Forelimb muscle (tissue), 1 donor: ENCODE results near the gene PLCG2. TPM values are rescaled to one million over a fixed set of nuclear protein-coding genes. Genes with fewer than 3 reads are reported as not detected.
"Not testable (repeated sequence)": the region's sequence is repeated elsewhere in the genome, so short reads cannot be mapped to it uniquely, and the experiment has no call there.

Experiments
- DNase-seq: peaks from one replicate; pipeline ENCODE4 v3.0.0-alpha.2; 2013; ENCODE audit warnings: low read depth
- polyA plus RNA-seq: library from polyadenylated mRNA; unstranded; fragments of 120-200 nt; gene quantifications from one replicate; pipeline ENCODE4 v1.2.1, GENCODE V29; 2013; ENCODE audit not compliant: insufficient read length

Gene PLCG2
- polyA plus RNA-seq, 1 donor, result 6.7 TPM

- no peak for DNase-seq
Measured at GRCh38 chr16:81938326-81939163, 159.5 kb downstream of the PLCG2 start.

DNA sequence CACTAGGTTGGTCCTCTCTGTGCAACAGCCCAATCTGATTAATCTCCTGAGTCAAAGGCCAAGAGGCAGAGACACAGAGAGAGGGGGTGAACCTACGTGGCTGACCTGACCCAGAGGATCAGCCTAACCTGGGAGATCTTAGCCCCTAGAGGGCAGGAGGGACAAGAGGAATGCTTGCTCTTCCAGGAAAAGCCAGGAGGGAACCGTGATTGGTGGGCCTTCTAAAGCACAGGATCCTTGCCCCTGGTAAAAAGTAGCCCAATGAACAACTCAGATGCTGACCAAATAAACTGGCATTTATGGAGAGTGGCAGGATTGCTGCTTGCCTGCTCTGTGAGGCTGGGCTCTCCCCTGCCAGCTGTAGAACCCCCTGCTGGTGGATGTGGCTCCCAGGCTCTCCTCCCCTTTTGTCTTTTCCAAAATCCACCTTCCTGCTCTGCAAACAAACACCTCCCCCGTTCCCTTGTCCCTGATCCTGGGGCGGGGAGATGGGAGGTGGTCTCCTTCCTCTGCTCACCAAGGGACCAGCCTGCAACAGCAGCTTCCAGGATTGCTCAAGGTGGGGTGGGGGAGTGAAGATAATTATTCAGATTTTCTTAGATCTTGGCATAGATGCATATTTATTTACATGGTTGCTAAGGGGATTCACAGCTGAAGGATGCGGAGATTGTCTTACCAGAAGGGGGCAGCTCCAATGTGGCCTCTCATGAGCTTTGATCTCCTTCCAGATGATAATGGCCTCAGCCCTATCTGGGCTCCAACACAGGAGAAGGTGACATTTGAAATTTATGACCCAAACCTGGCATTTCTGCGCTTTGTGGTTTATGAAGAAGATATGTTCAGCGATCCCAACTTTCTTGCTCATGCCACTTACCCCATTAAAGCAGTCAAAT lies 160.3 kb downstream of the PLCG2 start:
- DNase-seq, result no peak

DNA sequence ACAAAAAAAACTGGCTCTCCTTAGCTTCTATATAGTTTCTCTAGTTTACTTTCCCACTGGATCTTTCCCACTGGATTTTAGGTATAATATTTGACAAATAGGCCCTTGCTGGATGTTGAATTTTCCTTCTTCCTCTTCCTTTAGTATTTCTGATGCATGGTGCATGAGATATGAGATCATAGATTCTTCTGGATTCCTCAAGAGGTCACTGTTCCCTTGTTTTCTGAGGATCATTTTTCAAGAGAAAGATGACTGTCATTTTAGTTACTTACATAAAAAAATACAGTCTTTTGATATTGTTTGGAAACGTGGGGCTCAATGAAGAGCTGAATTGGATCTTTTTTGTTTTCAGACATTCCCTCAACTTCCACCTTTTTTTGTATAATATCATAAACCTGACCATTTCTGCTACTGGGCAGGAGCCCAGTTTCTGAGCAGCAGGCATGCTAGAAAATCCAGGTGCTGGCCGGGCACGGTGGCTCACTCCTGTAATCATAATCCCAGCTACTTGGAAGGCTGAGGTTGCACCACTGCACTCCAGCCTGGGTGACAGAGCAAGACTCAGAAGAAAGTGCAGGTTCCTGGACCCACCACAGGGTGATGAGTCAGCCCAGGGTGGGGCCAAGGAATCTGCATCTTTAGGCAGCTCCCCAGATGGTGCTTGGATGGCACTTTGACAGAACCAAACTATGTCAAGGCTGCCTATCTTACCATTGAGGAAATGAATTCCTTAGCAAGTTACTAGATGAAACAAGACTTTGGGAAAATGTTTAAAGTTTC lies 161.9 kb downstream of the PLCG2 start:
- peak; percentile 6 for DNase-seq

GRCh38 chr16:81942007-81942601 lies 163.0 kb downstream of the PLCG2 start:
- DNase-seq, result no peak

GRCh38 chr16:81945665-81946064 lies 166.6 kb downstream of the PLCG2 start:
- no peak for DNase-seq

DNA sequence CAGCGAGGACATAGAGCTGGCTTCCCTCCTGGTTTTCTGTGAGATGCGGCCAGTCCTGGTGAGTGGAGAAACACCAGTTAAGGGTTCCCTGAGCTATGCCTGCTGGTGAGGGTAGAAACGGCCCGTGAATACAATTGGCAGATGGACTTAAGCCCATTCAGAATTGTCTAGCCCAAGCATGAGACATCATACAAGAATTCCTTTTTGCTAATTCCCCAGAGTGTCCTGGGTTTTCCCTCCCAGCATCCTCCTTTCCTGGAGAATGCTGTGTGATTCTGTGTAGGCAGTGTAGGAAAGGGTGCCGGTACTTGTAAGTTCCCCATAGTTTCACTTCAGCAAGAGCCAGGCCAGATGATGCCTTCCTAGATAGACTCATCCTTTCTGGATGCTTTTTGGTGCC lies 167.1 kb downstream of the PLCG2 start:
- no peak for DNase-seq

GRCh38 chr16:81951564-81951963 lies 172.5 kb downstream of the PLCG2 start:
- DNase-seq, result no peak

- DNase-seq, result no peak
Measured at GRCh38 chr16:81956213-81956948, 177.3 kb downstream of the PLCG2 start.

GRCh38 chr16:81964808-81965207 lies 185.7 kb downstream of the PLCG2 start:
- no peak for DNase-seq

GRCh38 chr16:81967358-81967757 lies 188.3 kb downstream of the PLCG2 start:
- no peak for DNase-seq

- DNase-seq, result no peak
Measured at GRCh38 chr16:81971853-81972252, 192.8 kb downstream of the PLCG2 start.

- no peak for DNase-seq
Measured at GRCh38 chr16:81973737-81974136, 194.6 kb downstream of the PLCG2 start.

DNA sequence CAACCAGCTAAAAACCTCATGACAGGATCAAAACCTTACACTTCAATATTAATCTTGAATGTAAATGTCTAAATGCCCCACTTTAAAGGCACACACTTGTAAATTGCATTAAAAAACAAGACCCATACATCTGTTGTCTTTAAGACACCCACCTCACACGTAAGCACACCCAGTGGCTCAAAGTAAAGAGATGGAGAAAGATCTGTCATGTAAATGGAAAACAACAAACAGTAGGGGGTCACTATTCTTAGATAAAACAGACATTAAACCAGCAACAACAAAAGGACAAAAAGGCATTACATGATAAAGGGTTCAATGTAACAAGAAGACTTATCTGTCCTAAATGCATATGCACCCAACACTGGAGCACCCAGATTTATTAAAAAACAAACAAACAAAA lies 196.5 kb downstream of the PLCG2 start:
- DNase-seq, result no peak

DNA sequence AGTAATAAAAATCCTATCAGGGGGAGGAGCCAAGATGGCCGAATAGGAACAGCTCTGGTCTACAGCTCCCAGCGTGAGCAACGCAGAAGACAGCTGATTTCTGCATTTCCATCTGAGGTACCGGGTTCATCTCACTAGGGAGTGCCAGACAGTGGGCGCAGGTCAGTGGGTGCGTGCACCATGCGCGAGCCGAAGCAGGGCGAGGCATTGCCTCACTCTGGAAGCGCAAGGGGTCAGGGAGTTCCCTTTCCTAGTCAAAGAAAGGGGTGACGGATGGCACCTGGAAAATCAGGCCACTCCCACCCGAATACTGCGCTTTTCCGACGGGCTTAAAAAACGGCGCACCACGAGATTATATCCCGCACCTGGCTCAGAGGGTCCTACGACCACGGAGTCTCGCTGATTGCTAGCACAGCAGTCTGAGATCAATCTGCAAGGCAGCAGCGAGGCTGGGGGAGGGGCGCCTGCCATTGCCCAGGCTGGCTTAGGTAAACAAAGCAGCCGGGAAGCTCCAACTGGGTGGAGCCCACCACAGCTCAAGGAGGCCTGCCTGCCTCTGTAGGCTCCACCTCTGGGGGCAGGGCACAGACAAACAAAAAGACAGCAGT lies 198.3 kb downstream of the PLCG2 start:
- not testable (repeated sequence) for DNase-seq

- DNase-seq, result no peak
Measured at GRCh38 chr16:81987121-81987520, 208.0 kb downstream of the PLCG2 start.

GRCh38 chr16:81987706-81988105 lies 208.6 kb downstream of the PLCG2 start:
- no peak for DNase-seq

GRCh38 chr16:81992859-81993258 lies 213.8 kb downstream of the PLCG2 start:
- no peak for DNase-seq

GRCh38 chr16:81994485-81994884 lies 215.4 kb downstream of the PLCG2 start:
- DNase-seq, result no peak

DNA sequence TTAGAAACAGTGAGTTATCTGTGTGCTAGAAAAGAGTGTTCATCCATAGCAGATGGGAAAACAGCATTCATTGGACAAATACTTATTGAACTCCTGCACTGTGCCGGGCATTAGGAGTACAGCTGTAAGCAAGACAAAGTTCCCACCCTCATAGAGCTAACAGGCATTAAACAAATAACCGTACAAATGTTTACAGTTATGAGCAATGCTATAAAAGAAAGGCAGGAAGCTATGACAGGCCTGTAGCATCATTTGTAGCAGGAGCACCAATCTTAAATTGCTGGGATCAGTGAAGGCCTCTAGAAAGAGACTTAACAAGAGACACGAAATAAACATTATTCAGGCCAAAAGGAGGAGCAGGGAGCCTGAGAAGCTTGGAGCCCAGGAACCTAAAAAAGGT lies 216.6 kb downstream of the PLCG2 start:
- no peak for DNase-seq
